HEK293 (cell line): ENCODE measurements around the gene TMEM179.
A peak's percentile ranks its signal among the peaks of the same experiment; 100 is the strongest.

Experiments used
- CTCF ChIA-PET: fragments of 350-600 bp; formaldehyde crosslinking; extraction: SDS; loops from one replicate; lab custom pipeline; 2021; ENCODE audit warnings: antibody characterized with exemption; lab: Yijun Ruan, JAX
- POLR2A ChIA-PET: fragments of 300-600 bp; formaldehyde crosslinking; extraction: SDS; loops from one replicate; lab custom pipeline; 2020; ENCODE audit warnings: antibody characterized with exemption, inconsistent platforms; lab: Yijun Ruan, JAX
- H3K27ac ChIP-seq: fragments of 200-500 bp; sonication (Bioruptor generic); 2 replicates; pipeline ENCODE4 v1.5.1; 2014; ENCODE audit warnings: low read depth, low read length, control low read depth, inconsistent platforms; ENCODE audit errors: extremely low read depth
- H3K36me3 ChIP-seq, 2 experiments: fragments of 200-500 bp in 1 of 2; sonication (Bioruptor generic) in 1 of 2; 1 replicate in 1 of 2; 2 replicates in 1 of 2; pipeline ENCODE4 v1.5.1; 2014 to 2017; ENCODE audit warnings: inconsistent platforms in 2 of 2, low read length in 2 of 2; ENCODE audit not compliant: control insufficient read depth in 2 of 2, insufficient read depth in 1 of 2
- H3K4me1 ChIP-seq: fragments of 200-500 bp; sonication (Bioruptor generic); 2 replicates; pipeline ENCODE4 v1.5.1; 2014; ENCODE audit warnings: mild to moderate bottlenecking, low read length, inconsistent platforms; ENCODE audit not compliant: control insufficient read depth, insufficient read depth
- H3K4me3 ChIP-seq: 2 replicates; pipeline ENCODE4 v1.5.1; 2011; ENCODE audit warnings: low read depth, mild to moderate bottlenecking, control low read depth, low read length, moderate library complexity
- H3K9me3 ChIP-seq: fragments of 200-500 bp; sonication (Bioruptor generic); 2 replicates; pipeline ENCODE4 v1.5.1; 2014; ENCODE audit warnings: low read depth, low read length, inconsistent platforms; ENCODE audit not compliant: control insufficient read depth, insufficient read depth
- BCL11A ChIP-seq: fragments of 450-650 bp; formaldehyde crosslinking; IDR thresholded peaks from 2 replicates; pipeline ENCODE4 v1.5.1; 2016; ENCODE audit warnings: low read depth, missing biosample characterization, missing genetic modification characterization
- EGR2 ChIP-seq: fragments of 450-650 bp; formaldehyde crosslinking; IDR thresholded peaks from 2 replicates; pipeline ENCODE4 v1.5.1; 2016; ENCODE audit warnings: low read depth, missing biosample characterization, missing genetic modification characterization
- FEZF1 ChIP-seq: fragments of 450-650 bp; formaldehyde crosslinking; IDR thresholded peaks from 2 replicates; pipeline ENCODE4 v1.5.1; 2016; ENCODE audit warnings: missing biosample characterization, missing genetic modification characterization
- GLIS1 ChIP-seq: fragments of 450-650 bp; formaldehyde crosslinking; IDR thresholded peaks from 2 replicates; pipeline ENCODE4 v1.5.1; 2016; ENCODE audit warnings: missing biosample characterization, missing genetic modification characterization
- KLF9 ChIP-seq: fragments of 450-650 bp; formaldehyde crosslinking; IDR thresholded peaks from 2 replicates; pipeline ENCODE4 v1.5.1; 2016; ENCODE audit warnings: missing biosample characterization, missing genetic modification characterization, low read depth
- RBAK ChIP-seq: fragments of 450-650 bp; formaldehyde crosslinking; IDR thresholded peaks from 2 replicates; pipeline ENCODE4 v1.5.1; 2016; ENCODE audit warnings: missing biosample characterization, missing genetic modification characterization
- SP2 ChIP-seq: fragments of 450-650 bp; formaldehyde crosslinking; IDR thresholded peaks from 2 replicates; pipeline ENCODE4 v1.5.1; 2016; ENCODE audit warnings: missing biosample characterization, missing genetic modification characterization
- SP3 ChIP-seq: fragments of 450-650 bp; formaldehyde crosslinking; IDR thresholded peaks from 2 replicates; pipeline ENCODE4 v1.5.1; 2016; ENCODE audit warnings: missing biosample characterization, missing genetic modification characterization
- TCF7L2 ChIP-seq: IDR thresholded peaks from 2 replicates; pipeline ENCODE4 v1.6.1; 2011; ENCODE audit warnings: low read depth, mild to moderate bottlenecking, inconsistent platforms, low read length, moderate library complexity, borderline replicate concordance
- ZFP3 ChIP-seq: fragments of 450-650 bp; formaldehyde crosslinking; IDR thresholded peaks from 2 replicates; pipeline ENCODE4 v1.5.1; 2016; ENCODE audit warnings: low read depth, missing biosample characterization, missing genetic modification characterization
- ZFP37 ChIP-seq: fragments of 450-650 bp; formaldehyde crosslinking; IDR thresholded peaks from 2 replicates; pipeline ENCODE4 v1.5.1; 2016; ENCODE audit warnings: missing biosample characterization, missing genetic modification characterization
- ZIC2 ChIP-seq: fragments of 450-650 bp; formaldehyde crosslinking; IDR thresholded peaks from 2 replicates; pipeline ENCODE4 v1.5.1; 2016; ENCODE audit warnings: missing biosample characterization, missing genetic modification characterization
- ZNF138 ChIP-seq: fragments of 450-650 bp; formaldehyde crosslinking; IDR thresholded peaks from 2 replicates; pipeline ENCODE4 v1.5.1; 2016; ENCODE audit warnings: missing biosample characterization, missing genetic modification characterization, borderline replicate concordance
- ZNF266 ChIP-seq: fragments of 450-650 bp; formaldehyde crosslinking; IDR thresholded peaks from 2 replicates; pipeline ENCODE4 v1.5.1; 2016; ENCODE audit warnings: missing biosample characterization, missing genetic modification characterization, low read depth
- ZNF274 ChIP-seq, 2 experiments: fragments of 200-500 bp in 1 of 2; fragments of 450-650 bp in 1 of 2; sonication (Bioruptor generic) in 1 of 2; formaldehyde crosslinking in 1 of 2; IDR thresholded peaks; 2 replicates each; pipeline versions ENCODE4 v1.5.1 to v1.6.1; 2014 to 2016; ENCODE audit warnings: borderline replicate concordance in 1 of 2, inconsistent platforms in 1 of 2, low read length in 1 of 2, missing biosample characterization in 1 of 2, missing genetic modification characterization in 1 of 2
- ZNF335 ChIP-seq: fragments of 450-650 bp; formaldehyde crosslinking; conservative IDR thresholded peaks from 2 replicates; pipeline ENCODE4 v1.5.1; 2016; ENCODE audit warnings: missing biosample characterization, missing genetic modification characterization
- ZNF341 ChIP-seq: fragments of 450-650 bp; formaldehyde crosslinking; IDR thresholded peaks from 2 replicates; pipeline ENCODE4; 2016; ENCODE audit warnings: low read depth, missing biosample characterization, missing genetic modification characterization
- ZNF350 ChIP-seq: fragments of 450-650 bp; formaldehyde crosslinking; IDR thresholded peaks from 2 replicates; pipeline ENCODE4 v1.5.0; 2017; ENCODE audit warnings: missing biosample characterization, mild to moderate bottlenecking, missing genetic modification characterization
- ZNF394 ChIP-seq: fragments of 450-650 bp; formaldehyde crosslinking; IDR thresholded peaks from 2 replicates; pipeline ENCODE4 v1.5.1; 2016; ENCODE audit warnings: missing biosample characterization, missing genetic modification characterization, mild to moderate bottlenecking, moderate library complexity, borderline replicate concordance
- ZNF416 ChIP-seq: fragments of 450-650 bp; formaldehyde crosslinking; IDR thresholded peaks from 2 replicates; pipeline ENCODE4 v1.5.1; 2016; ENCODE audit warnings: missing biosample characterization, missing genetic modification characterization
- ZNF585B ChIP-seq: fragments of 450-650 bp; formaldehyde crosslinking; IDR thresholded peaks from 2 replicates; pipeline ENCODE4 v1.5.1; 2016; ENCODE audit warnings: missing biosample characterization, missing genetic modification characterization
- ZNF654 ChIP-seq: fragments of 450-650 bp; formaldehyde crosslinking; IDR thresholded peaks from 2 replicates; pipeline ENCODE4 v1.5.1; 2016; ENCODE audit warnings: low read depth, missing biosample characterization, missing genetic modification characterization
- ZNF658 ChIP-seq: fragments of 450-650 bp; formaldehyde crosslinking; IDR thresholded peaks from 2 replicates; pipeline ENCODE4; 2016; ENCODE audit warnings: missing biosample characterization, missing genetic modification characterization
- ZXDB ChIP-seq: fragments of 450-650 bp; formaldehyde crosslinking; IDR thresholded peaks from 2 replicates; pipeline ENCODE4 v1.5.1; 2016; ENCODE audit warnings: missing biosample characterization, missing genetic modification characterization
- TF ChIP-seq, protein P1 (sequence below): fragments of 450-650 bp; formaldehyde crosslinking; IDR thresholded peaks from 2 replicates; pipeline ENCODE4 v1.5.1; 2017; ENCODE audit warnings: missing biosample characterization, missing genetic modification characterization
- TF ChIP-seq, protein P2 (sequence below): fragments of 450-650 bp; formaldehyde crosslinking; IDR thresholded peaks from 2 replicates; pipeline ENCODE4 v1.5.1; 2016; ENCODE audit warnings: missing biosample characterization, missing genetic modification characterization
- TF ChIP-seq, protein P3 (sequence below): fragments of 450-650 bp; formaldehyde crosslinking; IDR thresholded peaks from 2 replicates; pipeline ENCODE4 v1.5.1; 2016; ENCODE audit warnings: missing biosample characterization, missing genetic modification characterization

Gene TMEM179

DNA sequence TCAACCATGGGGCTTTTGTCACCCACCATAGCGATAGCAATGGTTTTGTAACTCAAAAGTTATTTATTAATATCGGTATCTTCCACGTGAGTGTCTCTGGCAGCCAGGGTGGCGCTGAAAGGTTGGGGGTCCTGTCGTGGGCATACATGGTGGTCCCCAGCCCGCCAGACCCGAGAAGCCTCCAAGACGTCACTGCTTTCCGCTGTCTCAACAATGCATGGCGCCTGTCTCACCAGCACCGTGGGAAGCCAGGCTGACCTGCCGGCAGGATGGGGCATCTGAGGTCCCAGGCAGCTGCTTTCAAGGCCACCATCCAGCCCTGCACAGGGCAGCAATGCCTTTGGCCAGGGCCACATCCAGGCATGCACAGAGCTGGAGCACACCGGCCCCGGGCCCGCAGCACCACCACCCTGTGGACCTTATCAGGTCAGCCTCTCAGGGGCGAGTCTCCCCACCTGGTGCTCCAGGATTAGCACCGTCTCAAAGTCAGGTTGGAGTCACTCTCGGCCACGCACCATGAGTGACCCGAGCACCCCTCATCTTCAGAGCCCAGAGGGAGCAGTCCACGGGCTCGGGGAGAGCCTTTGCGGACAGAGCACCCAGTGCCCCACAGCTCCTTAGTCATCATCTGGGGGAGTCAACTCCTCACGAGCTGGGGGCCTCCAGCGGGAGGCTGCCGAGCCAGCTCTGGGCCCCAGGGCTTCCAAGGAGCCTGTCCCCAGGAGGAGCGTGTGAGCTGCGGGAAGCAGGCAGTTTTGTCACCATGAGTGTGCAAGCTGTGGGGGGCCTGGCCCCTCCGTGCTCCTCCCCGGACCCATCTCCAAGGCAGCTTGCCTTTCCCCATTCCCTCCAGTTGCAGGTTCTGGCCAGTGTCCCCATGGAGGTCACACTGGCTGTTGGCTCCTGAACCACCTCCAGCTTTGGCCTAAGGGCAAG, 39.6 kb downstream of the TMEM179 start:
- no peaks in the 10 kb centered on the region for H3K9me3 ChIP-seq
- POLR2A ChIA-PET: no interaction called here
- no peaks in the 10 kb centered on the region for H3K4me1 ChIP-seq
- no peak overlapping the region for H3K4me3 ChIP-seq
- H3K36me3 ChIP-seq: no peaks in the 10 kb centered on the region
- no peak overlapping the region for H3K27ac ChIP-seq
- CTCF ChIA-PET: interaction anchor here (0.6 to 2.5 kb wide), 31 partner anchors 9 to 1007 kb away, joined by 3 to 20 read pairs (median 4); no protein-coding TSS in a partner anchor
- TF ChIP-seq ZIC2 (tag by site-specific recombination) (peak; percentile 29), GLIS1 (peak; percentile 57; the same call in 1 of the 2 replicates), ZNF266 (no peak)

GRCh38 chr14:104563742-104564615, 40.6 kb downstream of the TMEM179 start:
- ChIA-PET POLR2A (no interaction called here), CTCF (interaction anchor here (0.6 to 2.5 kb wide), 33 partner anchors 8 to 1006 kb away, joined by 3 to 20 read pairs (median 4); no protein-coding TSS in a partner anchor)
- Histone ChIP-seq H3K4me3 (no peak overlapping the region), H3K36me3 (no peaks in the 10 kb centered on the region), H3K9me3 (no peaks in the 10 kb centered on the region), H3K27ac (no peak overlapping the region), H3K4me1 (no peaks in the 10 kb centered on the region)
- TF ChIP-seq RBAK: no peak
- no peak for TF ChIP-seq ZFP37 (tag by site-specific recombination)
- TF ChIP-seq SP3 (tag by site-specific recombination): peak; percentile 48; the same call in 1 of the 2 replicates
- no peak for TF ChIP-seq ZNF416 (tag by site-specific recombination)
- TF ChIP-seq GLIS1: peak; percentile 78
- 0 out of 2 replicates have a peak, but pooled peaks have one; percentile 6 for TF ChIP-seq FEZF1 (tag by site-specific recombination)
- TF ChIP-seq KLF9 (tag by site-specific recombination): peak; percentile 31; the same call in 1 of the 2 replicates
- peak; percentile 27; the same call in 1 of the 2 replicates for TF ChIP-seq BCL11A (tag by site-specific recombination)
- TF ChIP-seq TCF7L2: peak; percentile 28; the same call in 1 of the 2 replicates
- TF ChIP-seq, protein P1, sequence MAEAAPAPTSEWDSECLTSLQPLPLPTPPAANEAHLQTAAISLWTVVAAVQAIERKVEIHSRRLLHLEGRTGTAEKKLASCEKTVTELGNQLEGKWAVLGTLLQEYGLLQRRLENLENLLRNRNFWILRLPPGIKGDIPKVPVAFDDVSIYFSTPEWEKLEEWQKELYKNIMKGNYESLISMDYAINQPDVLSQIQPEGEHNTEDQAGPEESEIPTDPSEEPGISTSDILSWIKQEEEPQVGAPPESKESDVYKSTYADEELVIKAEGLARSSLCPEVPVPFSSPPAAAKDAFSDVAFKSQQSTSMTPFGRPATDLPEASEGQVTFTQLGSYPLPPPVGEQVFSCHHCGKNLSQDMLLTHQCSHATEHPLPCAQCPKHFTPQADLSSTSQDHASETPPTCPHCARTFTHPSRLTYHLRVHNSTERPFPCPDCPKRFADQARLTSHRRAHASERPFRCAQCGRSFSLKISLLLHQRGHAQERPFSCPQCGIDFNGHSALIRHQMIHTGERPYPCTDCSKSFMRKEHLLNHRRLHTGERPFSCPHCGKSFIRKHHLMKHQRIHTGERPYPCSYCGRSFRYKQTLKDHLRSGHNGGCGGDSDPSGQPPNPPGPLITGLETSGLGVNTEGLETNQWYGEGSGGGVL: no peak
- 0 out of 2 replicates have a peak, but pooled peaks have one; percentile 21 for TF ChIP-seq EGR2 (tag by site-specific recombination)
- no peak for TF ChIP-seq ZNF658 (tag by site-specific recombination)
- TF ChIP-seq ZNF350 (tag by site-specific recombination): no peak
- no peak for TF ChIP-seq ZNF138
- TF ChIP-seq ZNF585B: no peak
- no peak for TF ChIP-seq ZNF274 (IDR thresholded peaks at IDR 0.05; ENCODE audit: low read length)
- no peak for TF ChIP-seq ZNF274 (tag by site-specific recombination; IDR thresholded peaks at IDR 0.05; ENCODE audit: borderline replicate concordance)
- TF ChIP-seq, protein P2, sequence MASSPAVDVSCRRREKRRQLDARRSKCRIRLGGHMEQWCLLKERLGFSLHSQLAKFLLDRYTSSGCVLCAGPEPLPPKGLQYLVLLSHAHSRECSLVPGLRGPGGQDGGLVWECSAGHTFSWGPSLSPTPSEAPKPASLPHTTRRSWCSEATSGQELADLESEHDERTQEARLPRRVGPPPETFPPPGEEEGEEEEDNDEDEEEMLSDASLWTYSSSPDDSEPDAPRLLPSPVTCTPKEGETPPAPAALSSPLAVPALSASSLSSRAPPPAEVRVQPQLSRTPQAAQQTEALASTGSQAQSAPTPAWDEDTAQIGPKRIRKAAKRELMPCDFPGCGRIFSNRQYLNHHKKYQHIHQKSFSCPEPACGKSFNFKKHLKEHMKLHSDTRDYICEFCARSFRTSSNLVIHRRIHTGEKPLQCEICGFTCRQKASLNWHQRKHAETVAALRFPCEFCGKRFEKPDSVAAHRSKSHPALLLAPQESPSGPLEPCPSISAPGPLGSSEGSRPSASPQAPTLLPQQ (tag by site-specific recombination): no peak
- 0 out of 2 replicates have a peak, but pooled peaks have one; percentile 19 for TF ChIP-seq SP2 (tag by site-specific recombination)
- no peak for TF ChIP-seq ZFP3 (tag by site-specific recombination)
- TF ChIP-seq ZNF394 (tag by site-specific recombination): peak; percentile 42; the same call in 1 of the 2 replicates
- TF ChIP-seq ZNF335 (tag by site-specific recombination): peak; percentile 77
- TF ChIP-seq ZNF341 (tag by site-specific recombination): peak; percentile 86
- peak; percentile 79 for TF ChIP-seq ZNF654 (tag by site-specific recombination)
- TF ChIP-seq, protein P3, sequence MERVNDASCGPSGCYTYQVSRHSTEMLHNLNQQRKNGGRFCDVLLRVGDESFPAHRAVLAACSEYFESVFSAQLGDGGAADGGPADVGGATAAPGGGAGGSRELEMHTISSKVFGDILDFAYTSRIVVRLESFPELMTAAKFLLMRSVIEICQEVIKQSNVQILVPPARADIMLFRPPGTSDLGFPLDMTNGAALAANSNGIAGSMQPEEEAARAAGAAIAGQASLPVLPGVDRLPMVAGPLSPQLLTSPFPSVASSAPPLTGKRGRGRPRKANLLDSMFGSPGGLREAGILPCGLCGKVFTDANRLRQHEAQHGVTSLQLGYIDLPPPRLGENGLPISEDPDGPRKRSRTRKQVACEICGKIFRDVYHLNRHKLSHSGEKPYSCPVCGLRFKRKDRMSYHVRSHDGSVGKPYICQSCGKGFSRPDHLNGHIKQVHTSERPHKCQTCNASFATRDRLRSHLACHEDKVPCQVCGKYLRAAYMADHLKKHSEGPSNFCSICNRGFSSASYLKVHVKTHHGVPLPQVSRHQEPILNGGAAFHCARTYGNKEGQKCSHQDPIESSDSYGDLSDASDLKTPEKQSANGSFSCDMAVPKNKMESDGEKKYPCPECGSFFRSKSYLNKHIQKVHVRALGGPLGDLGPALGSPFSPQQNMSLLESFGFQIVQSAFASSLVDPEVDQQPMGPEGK (tag by site-specific recombination): peak; percentile 71
- no peak for TF ChIP-seq ZXDB
